Measurements from ENCODE around the gene CPSF2.
"Not testable (repeated sequence)": the region's sequence is repeated elsewhere in the genome, so short reads cannot be mapped to it uniquely, and the experiment has no call there.

CPSF2 gene

DNA sequence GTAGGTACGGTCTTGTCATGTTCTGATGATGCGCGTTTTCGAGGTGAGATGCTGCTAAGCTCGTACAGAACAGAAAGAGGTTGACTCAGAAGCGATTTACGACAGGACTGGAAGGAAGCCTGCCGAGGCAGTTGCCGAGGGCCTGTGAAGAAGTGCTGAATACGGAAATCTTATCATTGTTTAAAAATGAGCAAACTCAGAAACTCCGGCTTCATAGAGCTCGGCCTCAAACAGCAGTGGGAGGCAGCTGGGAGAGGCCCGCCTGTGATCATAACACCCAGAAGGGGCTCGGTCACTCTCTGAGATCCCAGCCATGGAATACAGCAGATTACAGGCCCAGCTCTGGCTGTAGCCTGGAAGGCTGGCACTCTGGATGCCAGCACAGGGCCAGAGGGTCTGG, 87.4 kb downstream of the CPSF2 start:
- Histone ChIP-seq H3K4me3 (ENCODE audit: low read length) (no peak overlapping the region), H3K9ac (ENCODE audit: low read length) (no peak overlapping the region), H4K20me1 (ENCODE audit: insufficient read depth, low read length) (no peaks in the 10 kb centered on the region), H3K9me3 (ENCODE audit: insufficient read depth, low read length) (no peaks in the 10 kb centered on the region), H3K4me1 (ENCODE audit: low read length) (no peaks in the 10 kb centered on the region), H3K79me2 (ENCODE audit: low read length) (no peaks in the 10 kb centered on the region), H3K27me3 (ENCODE audit: low read depth, low read length) (no peaks in the 10 kb centered on the region), H3K4me2 (ENCODE audit: low read length) (no peak overlapping the region), H2AFZ (ENCODE audit: low read depth, low read length) (no peak overlapping the region), H3K36me3 (replicated peaks; ENCODE audit: low read depth, low read length) (no peaks in the 10 kb centered on the region), H3K27ac (ENCODE audit: low read length) (no peak overlapping the region)
- TF ChIP-seq EZH2phosphoT487 (IDR thresholded peaks at IDR 0.05; ENCODE audit: low read depth) = no peak
- TF ChIP-seq, protein P1, sequence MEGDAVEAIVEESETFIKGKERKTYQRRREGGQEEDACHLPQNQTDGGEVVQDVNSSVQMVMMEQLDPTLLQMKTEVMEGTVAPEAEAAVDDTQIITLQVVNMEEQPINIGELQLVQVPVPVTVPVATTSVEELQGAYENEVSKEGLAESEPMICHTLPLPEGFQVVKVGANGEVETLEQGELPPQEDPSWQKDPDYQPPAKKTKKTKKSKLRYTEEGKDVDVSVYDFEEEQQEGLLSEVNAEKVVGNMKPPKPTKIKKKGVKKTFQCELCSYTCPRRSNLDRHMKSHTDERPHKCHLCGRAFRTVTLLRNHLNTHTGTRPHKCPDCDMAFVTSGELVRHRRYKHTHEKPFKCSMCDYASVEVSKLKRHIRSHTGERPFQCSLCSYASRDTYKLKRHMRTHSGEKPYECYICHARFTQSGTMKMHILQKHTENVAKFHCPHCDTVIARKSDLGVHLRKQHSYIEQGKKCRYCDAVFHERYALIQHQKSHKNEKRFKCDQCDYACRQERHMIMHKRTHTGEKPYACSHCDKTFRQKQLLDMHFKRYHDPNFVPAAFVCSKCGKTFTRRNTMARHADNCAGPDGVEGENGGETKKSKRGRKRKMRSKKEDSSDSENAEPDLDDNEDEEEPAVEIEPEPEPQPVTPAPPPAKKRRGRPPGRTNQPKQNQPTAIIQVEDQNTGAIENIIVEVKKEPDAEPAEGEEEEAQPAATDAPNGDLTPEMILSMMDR (IDR thresholded peaks at IDR 0.05; ENCODE audit: low read depth, low read length) = no peak

DNA sequence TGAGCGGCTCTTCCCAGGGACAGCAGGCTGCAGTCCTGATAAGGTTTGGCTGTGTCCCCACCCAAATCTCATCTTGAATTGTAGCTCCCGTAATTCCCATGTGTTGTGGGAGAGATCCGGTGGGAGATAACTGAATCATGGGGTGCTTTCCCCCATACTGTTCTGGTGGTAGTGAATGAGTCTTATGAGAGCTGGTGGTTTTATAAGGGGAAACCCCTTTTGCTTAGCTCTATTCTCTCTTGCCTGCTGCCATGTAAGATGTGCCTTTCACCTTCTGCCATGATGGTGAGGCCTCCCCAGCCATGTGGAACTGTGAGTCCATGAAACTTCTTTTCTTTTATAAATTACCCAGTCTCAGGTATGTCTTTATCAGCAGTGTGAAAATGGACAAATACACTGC, 91.4 kb downstream of the CPSF2 start:
- not testable (repeated sequence) for H2AFZ ChIP-seq (ENCODE audit: low read depth, low read length); H3K4me3 ChIP-seq (ENCODE audit: low read length); H3K4me2 ChIP-seq (ENCODE audit: low read length); H3K4me1 ChIP-seq (ENCODE audit: low read length); H3K27ac ChIP-seq (ENCODE audit: low read length); H3K27me3 ChIP-seq (ENCODE audit: low read depth, low read length); H3K9me3 ChIP-seq (ENCODE audit: insufficient read depth, low read length); H3K9ac ChIP-seq (ENCODE audit: low read length); H4K20me1 ChIP-seq (ENCODE audit: insufficient read depth, low read length); H3K79me2 ChIP-seq (ENCODE audit: low read length); H3K36me3 ChIP-seq (replicated peaks; ENCODE audit: low read depth, low read length)

DNA sequence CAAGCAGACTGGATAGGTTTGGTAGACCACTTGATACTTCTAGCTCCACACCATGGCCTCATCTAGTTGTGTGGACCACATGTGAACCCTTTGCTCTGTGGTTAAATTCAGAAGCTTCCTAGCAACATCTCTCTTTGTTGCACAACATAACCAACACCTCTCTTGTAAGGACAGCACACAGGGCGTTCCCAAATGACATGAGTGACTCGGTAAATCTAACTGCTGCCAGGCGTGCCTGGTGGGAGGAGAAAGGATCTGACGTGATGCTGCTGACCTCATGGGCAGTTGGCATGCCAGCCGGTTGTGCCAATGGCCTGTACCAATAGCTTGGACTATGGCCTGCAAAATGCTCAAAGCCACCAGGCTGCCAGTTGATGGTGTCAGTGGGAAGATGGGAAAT, 93.8 kb downstream of the CPSF2 start:
- H3K4me2 ChIP-seq (ENCODE audit: low read length) = no peak overlapping the region
- H3K27ac ChIP-seq (ENCODE audit: low read length) = no peak overlapping the region
- no peak overlapping the region for H2AFZ ChIP-seq (ENCODE audit: low read depth, low read length)
- H3K36me3 ChIP-seq (replicated peaks; ENCODE audit: low read depth, low read length) = no peaks in the 10 kb centered on the region
- no peaks in the 10 kb centered on the region for H3K79me2 ChIP-seq (ENCODE audit: low read length)
- H3K9me3 ChIP-seq (ENCODE audit: insufficient read depth, low read length) = no peaks in the 10 kb centered on the region
- no peaks in the 10 kb centered on the region for H4K20me1 ChIP-seq (ENCODE audit: insufficient read depth, low read length)
- no peaks in the 10 kb centered on the region for H3K27me3 ChIP-seq (ENCODE audit: low read depth, low read length)
- no peak overlapping the region for H3K9ac ChIP-seq (ENCODE audit: low read length)
- no peak overlapping the region for H3K4me3 ChIP-seq (ENCODE audit: low read length)
- TF ChIP-seq EZH2phosphoT487 (IDR thresholded peaks at IDR 0.05; ENCODE audit: low read depth) = no peak
- TF ChIP-seq, protein P1 (IDR thresholded peaks at IDR 0.05; ENCODE audit: low read depth, low read length) = no peak
- no peaks in the 10 kb centered on the region for H3K4me1 ChIP-seq (ENCODE audit: low read length)

DNA sequence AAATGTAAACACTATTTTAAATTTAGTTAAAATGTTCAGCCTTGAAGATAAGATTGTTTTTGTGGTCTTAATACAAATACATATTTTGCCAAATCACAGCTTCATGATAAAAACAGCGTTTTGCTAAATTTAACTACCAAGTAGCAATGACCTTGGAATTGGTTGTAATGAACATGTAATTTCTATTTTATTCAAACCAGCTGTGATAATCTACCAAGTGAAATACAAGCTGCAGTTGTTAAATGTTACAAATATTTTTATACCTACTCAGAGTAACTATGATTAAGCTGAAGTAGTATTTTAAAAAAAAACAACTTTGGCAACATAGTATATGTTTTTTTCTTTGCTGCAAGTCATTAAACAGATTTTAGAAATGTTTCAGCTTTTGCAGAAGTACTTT, 96.2 kb downstream of the CPSF2 start:
- Histone ChIP-seq H4K20me1 (ENCODE audit: insufficient read depth, low read length) (no peaks in the 10 kb centered on the region), H3K27ac (ENCODE audit: low read length) (no peak overlapping the region)
- TF ChIP-seq, protein P1 (IDR thresholded peaks at IDR 0.05; ENCODE audit: low read depth, low read length) = no peak
- TF ChIP-seq EZH2phosphoT487 (IDR thresholded peaks at IDR 0.05; ENCODE audit: low read depth) = no peak

More for the DNA sequence above, 96.2 kb downstream of the CPSF2 start:
- no peak overlapping the region for H2AFZ ChIP-seq (ENCODE audit: low read depth, low read length)
- H3K27me3 ChIP-seq (ENCODE audit: low read depth, low read length) = peaks cover 1% of the 10 kb centered on the region; the same call in 1 of the 2 replicates
- H3K9me3 ChIP-seq (ENCODE audit: insufficient read depth, low read length) = no peaks in the 10 kb centered on the region
- H3K79me2 ChIP-seq (ENCODE audit: low read length) = no peaks in the 10 kb centered on the region
- H3K4me1 ChIP-seq (ENCODE audit: low read length) = no peaks in the 10 kb centered on the region
- H3K4me3 ChIP-seq (ENCODE audit: low read length) = no peak overlapping the region
- no peaks in the 10 kb centered on the region for H3K36me3 ChIP-seq (replicated peaks; ENCODE audit: low read depth, low read length)
- no peak overlapping the region for H3K4me2 ChIP-seq (ENCODE audit: low read length)
- no peak overlapping the region for H3K9ac ChIP-seq (ENCODE audit: low read length)
